ENCODE results near the gene MYLK3.

The MYLK3 gene

GRCh38 chr16:46717692-46718091 lies 30.5 kb downstream of the MYLK3 start:
- TF ChIP-seq CTCF (IDR thresholded peaks at IDR 0.05; ENCODE audit: extremely low read depth, insufficient read depth, missing control alignments): no peak
- in situ Hi-C loops (cut with MboI; ENCODE audit: low pct_unique_long_range_greater_than_20kb, low sequenced_read_pairs, unreplicated experiment): no loop called here
- DNase-seq (ENCODE audit: low spot score): no peak

- no peak for TF ChIP-seq CTCF (IDR thresholded peaks at IDR 0.05; ENCODE audit: extremely low read depth, insufficient read depth, missing control alignments)
- in situ Hi-C loops (cut with MboI; ENCODE audit: low pct_unique_long_range_greater_than_20kb, low sequenced_read_pairs, unreplicated experiment): no loop called here
- no peak for DNase-seq (ENCODE audit: low spot score)
Measured at GRCh38 chr16:46715769-46716305, 32.3 kb downstream of the MYLK3 start.

GRCh38 chr16:46714797-46715591 lies 33.1 kb downstream of the MYLK3 start:
- TF ChIP-seq CTCF (IDR thresholded peaks at IDR 0.05; ENCODE audit: extremely low read depth, insufficient read depth, missing control alignments): no peak
- in situ Hi-C loops (cut with MboI; ENCODE audit: low pct_unique_long_range_greater_than_20kb, low sequenced_read_pairs, unreplicated experiment): no loop called here
- no peak for DNase-seq (ENCODE audit: low spot score)

- no peak for TF ChIP-seq CTCF (IDR thresholded peaks at IDR 0.05; ENCODE audit: extremely low read depth, insufficient read depth, missing control alignments)
- no peak for DNase-seq (ENCODE audit: low spot score)
- in situ Hi-C loops (cut with MboI; ENCODE audit: low pct_unique_long_range_greater_than_20kb, low sequenced_read_pairs, unreplicated experiment): no loop called here
Measured at GRCh38 chr16:46713634-46714033, 34.5 kb downstream of the MYLK3 start.

GRCh38 chr16:46712911-46713310 lies 35.2 kb downstream of the MYLK3 start:
- in situ Hi-C loops (cut with MboI; ENCODE audit: low pct_unique_long_range_greater_than_20kb, low sequenced_read_pairs, unreplicated experiment): no loop called here
- TF ChIP-seq CTCF (IDR thresholded peaks at IDR 0.05; ENCODE audit: extremely low read depth, insufficient read depth, missing control alignments): no peak
- no peak for DNase-seq (ENCODE audit: low spot score)

- DNase-seq (ENCODE audit: low spot score): no peak
- in situ Hi-C loops (cut with MboI; ENCODE audit: low pct_unique_long_range_greater_than_20kb, low sequenced_read_pairs, unreplicated experiment): no loop called here
- no peak for TF ChIP-seq CTCF (IDR thresholded peaks at IDR 0.05; ENCODE audit: extremely low read depth, insufficient read depth, missing control alignments)
Measured at GRCh38 chr16:46711106-46712058, 36.8 kb downstream of the MYLK3 start.

Measured in GM13977 (cell line).